GM21723 (cell line): Measurements from ENCODE around the gene OGFOD3.
"Not testable (repeated sequence)": the region's sequence is repeated elsewhere in the genome, so short reads cannot be mapped to it uniquely, and the experiment has no call there.

Experiments used
- ATAC-seq: cut with Tn5 transposase; IDR thresholded peaks from one replicate; pipeline ENCODE4 v1.9.1; 2021; ENCODE audit warnings: mild to moderate bottlenecking, moderate library complexity; ENCODE audit not compliant: unreplicated experiment

Gene OGFOD3

DNA sequence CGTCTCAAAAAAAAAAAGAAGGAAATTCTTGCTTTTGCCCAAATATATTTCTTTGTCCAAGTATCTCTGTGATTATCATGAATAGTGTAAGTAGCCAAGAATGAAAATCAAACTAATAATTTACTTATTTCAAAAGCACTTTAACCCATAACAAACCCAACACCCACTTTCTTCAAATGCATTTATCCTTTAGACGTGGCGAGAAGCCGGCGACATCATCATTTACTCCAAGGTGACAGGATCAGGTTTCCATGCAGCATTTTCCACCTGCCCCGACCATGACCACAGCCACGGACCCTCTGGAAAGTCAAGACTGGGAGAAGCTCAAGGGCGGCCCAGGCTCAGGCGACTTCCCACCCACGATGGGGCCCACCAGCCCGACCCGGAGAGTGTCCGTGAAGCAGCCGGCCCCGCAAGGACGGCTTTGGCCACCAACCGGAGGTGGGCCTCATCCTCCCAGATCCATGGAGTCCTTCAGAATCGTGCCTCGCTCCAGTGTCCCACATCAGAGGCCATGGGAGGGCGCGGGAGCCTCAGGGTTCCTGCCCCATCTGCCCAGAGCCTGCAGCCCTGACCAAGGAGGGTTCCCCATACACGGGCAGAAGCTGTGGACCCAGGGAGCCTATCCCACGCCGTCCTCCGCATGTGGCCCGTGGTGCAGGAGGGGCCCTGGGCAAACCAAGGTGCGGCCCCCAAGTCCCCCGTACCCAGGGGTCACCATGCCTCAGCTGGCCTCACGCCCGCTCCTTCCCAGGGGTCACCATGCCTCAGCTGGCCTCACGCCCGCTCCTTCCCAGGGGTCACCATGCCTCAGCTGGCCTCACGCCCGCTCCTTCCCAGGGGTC is 28.1 kb downstream of the OGFOD3 start:
- ATAC-seq = no peak

DNA sequence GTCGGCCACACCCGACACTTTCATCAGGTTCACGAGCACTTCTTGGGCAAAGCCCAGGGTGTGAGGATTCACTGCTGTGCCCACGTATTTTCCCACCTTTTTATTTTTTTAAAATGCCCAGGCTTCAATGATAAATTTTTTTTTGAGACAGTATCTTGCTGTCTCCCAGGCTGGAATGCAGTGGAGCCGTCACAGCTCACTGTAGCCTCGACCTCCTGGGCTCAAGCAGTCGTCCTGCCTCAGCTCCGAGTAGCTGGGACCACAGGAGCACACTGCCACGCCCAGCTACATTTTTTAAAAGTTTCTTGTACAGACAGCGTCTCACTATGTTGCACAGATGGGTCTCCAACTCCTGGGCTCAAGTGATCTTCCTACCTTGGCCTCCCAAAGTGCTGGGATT is 29.0 kb downstream of the OGFOD3 start:
- no peak for ATAC-seq

DNA sequence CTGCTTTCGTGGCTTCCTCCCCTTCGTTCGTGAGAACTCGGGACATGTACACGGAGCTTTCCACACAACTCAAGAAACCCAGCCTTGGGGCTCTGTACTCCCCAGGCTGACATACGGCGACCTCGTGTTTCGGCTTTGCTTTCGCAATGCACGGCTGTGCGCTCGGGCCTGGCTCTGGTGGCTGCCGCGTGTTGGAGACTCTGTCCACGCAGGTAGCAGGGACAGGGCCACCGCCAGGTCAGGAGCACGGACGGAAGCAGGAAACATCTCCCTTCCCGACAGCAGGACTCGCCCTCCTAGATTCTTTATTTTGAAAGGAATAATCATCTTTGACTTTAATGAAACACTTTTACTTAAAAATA is 29.5 kb downstream of the OGFOD3 start:
- ATAC-seq = no peak

DNA sequence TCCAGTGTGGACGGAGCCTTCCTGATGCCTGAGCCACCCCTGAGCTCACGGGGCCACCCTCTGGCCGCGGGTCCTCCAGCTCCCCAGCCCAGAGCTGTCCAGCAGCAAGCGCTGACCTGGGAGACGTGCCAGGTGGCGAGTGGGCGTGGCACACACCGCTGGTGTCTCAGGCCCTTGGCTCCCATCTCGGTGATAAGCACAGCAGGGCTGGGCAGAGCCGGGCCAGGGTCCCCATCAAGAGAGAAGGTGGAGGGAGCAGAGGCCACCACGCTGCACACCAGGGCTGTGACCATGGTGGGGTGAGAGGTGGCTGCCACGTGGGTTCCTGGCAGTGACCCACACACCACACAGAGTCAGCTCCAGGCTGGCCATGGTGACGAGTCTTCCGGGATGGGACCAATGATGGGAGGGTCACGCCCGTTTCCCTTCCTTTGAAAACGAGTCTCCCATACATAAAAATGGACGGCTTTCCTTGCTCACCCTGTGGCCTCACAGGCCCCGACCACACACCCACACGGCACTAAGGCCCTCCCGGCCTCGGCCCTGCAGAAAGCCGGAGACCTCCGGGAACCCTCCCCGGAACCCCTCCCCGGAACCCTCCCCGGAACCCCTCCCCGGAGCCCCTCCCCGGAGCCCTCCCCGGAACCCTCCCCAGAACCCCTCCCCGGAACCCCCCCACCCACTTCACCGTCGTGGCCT is 30.0 kb downstream of the OGFOD3 start:
- no peak for ATAC-seq

DNA sequence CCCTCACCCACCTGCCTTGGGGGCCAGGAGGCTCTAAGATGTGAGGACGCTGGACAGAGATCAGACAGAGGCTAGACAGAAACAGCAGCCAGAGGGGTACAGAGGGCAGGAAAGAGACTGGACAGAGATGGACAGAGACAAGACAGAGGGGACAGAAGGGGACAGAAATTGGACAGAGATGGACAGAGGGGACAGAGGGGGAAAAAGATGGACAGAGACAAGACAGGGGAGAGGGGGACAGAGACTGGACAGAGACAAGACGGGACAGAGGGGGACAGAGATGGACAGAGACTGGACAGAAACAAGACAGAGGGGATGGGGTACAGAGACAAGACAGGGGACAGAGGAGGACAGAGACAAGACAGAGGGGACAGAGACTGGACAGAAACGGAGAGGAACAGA is 30.7 kb downstream of the OGFOD3 start:
- no peak for ATAC-seq

DNA sequence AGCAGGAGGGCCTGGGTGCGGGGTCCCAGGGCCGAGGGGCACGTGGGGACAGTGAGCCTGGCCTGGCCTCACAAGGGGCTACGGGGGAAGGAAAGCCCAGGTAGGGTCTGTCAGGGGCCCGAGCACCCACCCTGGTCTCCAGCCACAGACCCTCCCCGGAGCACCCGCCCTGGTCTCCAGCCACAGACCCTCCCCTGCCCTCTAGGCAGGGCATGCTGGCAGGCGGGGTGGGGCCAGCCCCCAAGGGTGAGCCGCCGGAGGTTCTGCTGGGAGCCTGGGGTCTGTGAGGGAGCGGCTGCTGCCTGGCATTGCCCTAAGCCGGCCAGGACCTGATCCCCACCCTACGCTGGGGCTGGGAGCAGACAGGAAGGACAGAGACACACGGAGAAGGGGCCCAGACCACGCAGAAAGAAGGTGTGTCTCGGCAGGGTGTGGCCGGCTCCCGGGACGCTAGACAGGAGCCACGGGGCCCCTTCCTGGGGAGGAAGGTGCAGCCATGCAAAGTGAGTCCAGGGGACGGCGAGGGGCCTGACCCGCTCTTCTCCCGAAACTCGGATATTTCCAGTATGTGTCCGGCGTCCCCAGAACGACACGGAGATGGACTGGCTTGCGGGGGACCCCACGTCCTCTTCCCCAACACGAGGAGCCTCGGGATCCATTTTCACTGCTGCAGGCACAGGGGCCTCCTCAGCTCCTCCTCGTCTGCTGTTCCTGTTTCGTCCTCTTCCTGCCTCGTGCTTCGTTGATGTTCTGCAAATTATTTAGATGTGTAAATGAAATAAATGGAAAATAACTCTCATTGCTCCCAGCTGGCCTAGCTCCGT is 31.3 kb downstream of the OGFOD3 start:
- no peak for ATAC-seq

DNA sequence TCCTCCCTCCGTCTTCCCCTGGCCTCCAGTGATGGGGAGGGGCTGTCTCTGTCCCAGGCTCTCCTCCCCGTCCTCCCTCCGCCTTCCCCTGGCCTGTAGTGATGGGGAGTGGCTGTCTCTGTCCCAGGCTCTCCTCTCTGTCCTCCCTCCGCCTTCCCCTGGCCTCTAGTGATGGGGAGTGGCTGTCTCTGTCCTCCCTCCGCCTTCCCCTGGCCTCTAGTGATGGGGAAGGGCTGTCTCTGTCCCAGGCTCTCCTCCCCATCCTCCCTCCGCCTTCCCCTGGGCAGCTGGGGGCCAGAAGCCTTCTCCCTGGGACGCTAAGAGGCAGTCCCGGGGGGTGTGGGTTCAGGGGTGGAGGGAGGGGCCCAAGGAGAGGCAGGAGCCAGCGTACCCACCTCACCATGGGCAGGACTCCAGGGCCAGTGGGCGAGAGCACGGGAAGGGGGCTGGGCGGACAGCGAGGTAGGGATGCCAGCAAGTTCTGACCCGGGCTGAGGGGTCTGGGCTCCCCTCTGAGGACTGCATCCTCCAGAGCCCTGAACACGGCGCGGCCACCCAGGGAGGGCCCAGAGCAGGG is 32.0 kb downstream of the OGFOD3 start:
- ATAC-seq = no peak

DNA sequence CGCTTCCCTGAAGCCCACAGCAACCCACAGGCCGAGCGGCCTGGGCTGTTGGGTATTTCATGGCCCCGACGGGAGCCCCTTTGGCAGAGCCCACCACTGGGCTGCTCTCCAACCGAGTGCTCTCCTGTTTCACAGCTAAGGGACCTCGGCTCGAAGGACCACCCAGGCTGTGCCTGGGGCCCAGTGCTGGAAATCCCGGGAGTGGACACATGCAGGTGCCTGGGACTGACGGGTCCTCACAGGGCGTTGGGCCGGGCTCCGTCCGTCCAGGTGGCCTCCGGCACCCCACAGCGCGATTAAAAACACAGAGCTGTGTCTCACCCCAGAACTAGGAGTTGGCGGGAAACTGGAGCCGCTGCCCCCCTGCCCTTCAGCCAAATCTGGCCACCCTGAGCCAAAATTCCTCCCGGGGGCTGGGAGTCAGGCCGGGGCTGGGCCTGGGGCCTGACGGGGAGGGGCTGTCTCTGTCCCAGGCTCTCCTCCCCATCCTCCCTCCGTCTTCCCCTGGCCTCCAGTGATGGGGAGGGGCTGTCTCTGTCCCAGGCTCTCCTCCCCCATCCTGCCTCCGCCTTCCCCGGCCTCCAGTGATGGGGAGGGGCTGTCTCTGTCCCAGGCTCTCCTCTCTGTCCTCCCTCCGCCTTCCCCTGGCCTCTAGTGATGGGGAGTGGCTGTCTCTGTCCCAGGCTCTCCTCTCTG is 32.7 kb downstream of the OGFOD3 start:
- no peak for ATAC-seq

DNA sequence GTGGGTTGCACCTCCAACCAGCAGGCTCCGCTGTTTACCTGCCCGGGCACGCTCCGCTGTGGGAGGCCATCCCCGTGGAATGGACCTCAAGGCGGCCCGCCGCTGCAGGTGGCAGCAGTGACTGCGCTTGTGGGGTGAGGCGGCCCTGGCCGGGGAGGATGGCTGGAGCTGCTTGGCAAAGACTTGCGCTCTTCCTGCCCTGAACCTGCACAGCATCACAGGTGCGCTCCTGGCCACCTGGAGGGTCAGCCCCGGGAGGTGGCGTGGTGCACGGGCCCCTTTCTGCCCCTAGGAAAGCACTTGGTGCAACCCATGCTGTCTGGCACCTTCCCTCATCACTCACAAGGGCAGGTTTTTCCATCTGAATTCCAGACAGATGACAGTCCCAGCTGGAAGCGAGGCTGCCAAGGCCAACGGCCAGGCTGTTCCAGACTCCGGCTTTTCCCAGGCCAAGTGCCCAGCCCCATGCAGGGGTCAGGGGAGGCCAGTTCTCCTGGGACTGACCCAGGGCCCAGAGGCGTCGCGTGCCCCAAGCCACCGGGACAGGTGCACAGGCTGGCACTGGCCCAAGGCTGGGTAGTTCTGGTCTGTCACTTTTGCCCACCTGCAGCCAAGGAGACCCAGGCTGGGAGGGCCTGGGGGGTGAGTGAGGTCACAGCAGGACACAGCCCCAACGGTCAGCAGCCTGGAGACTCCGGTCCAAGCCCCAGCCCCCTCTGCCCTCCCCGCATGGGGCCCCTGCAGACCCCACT is 33.5 kb downstream of the OGFOD3 start:
- ATAC-seq = no peak

DNA sequence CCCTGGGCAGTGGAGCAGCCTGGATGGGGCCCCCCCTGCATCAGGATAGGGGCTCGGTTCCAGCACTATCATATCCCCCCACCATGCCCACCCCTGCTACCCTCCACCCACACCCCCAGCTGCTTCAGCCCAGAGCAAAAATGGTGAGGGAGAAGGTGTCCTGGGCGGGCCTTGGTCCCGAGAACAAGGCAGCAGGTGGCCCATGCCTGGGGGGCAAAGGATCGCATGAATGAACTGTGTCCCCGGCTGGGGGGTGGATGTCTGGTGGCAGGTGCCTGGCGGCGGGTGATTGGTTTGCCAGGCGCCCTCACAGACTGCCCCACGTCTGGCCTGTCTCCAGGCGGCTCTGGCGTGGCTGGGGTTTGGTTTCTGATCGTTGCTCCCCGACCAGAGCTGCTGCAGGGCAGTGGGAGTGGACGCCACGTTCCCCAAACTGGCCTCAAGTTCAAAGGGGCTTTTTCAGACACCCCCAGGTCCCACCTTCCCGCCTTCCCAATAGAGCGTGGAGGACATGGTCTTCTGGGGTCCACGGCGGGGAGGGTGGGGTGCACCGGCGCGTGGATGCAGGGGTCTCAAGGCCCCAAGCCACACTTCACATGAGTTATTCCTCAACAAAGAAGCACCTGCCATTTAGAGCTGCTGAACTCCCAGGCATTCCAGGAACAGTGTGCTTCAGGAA is 34.2 kb downstream of the OGFOD3 start:
- no peak for ATAC-seq

DNA sequence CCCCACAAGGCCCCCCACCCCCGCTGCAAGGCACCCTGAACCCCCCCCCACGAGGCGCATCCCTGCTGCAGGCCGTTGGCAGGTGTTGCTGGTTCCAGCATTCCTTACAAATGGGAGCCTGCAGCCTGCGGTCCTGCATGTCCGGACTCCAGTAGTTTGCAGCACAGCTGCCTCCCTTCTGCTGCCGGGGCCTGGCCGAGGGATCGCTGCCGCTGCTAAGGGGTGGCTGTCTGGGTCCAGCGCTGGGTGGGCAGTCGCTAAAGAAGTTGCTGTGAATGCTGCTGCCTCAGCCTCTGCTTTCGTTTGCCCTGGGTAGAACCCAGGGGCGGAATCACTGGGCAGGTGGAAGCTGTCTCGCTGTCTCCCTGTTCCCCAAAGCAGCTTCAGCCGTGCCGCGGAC is 35.0 kb downstream of the OGFOD3 start:
- no peak for ATAC-seq

DNA sequence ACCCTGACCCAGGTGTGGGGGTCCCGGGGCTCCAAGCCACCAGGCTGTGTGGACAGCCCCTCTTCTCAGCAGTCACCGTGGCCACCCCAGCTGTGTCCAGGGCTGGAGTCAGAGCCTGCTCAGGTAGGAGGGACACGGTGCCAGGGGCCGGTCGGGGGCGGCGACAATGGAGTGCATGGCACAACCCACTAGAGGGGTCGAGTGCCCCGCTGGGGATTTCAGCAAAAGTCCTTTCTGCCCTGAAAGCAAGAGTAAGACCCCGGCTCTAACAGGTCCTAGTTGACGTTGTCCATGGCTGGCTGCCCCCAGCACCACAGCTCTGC is 35.5 kb downstream of the OGFOD3 start:
- ATAC-seq = no peak

DNA sequence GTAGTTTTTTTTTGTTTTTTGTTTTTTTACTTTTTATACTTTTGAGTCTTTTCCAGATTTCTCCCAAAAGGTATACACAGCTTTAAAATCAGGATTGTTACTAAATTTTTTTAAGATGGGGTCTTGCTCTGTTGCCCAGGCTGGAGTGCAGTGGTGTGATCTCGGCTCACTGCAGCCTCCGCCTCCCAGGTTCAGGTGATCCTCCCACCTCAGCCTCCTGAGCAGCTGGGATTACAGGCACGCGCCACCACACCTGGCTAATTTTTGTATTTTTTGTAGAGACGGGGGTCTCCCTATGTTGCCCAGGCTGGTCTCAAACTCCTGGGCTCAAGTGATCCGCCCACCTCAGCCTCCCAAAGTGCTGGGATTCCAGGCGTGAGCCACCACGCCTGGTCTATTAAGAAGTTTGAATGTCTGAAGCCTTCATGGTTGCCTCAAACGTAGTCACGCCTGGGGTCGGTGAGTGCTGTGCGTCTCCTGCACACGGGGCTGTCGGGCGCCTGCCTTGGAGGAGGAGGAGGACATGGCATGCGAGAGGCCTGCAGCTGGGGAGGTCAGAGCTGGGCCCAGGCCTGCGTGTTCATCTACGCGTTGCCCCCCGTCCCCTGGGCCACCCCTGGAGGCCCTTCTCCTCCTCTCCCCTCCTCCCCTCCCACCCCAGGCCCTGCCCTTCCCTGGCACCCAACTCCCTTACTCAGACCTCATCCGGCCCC is 36.0 kb downstream of the OGFOD3 start:
- not testable (repeated sequence) for ATAC-seq

DNA sequence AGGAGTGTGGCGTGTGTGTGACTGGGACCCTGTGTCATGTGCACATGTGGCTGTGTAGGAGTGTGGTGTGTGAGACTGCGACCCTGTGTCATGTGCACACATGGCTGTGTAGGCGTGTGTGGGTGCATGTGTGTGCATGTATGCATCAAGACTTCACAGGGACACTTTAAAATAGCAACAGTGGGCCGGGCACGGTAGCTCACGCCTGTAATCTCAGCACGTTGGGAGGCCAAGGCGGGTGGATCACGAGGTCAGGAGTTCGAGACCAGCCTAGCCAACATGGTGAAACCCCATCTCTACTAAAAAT is 36.7 kb downstream of the OGFOD3 start:
- not testable (repeated sequence) for ATAC-seq

DNA sequence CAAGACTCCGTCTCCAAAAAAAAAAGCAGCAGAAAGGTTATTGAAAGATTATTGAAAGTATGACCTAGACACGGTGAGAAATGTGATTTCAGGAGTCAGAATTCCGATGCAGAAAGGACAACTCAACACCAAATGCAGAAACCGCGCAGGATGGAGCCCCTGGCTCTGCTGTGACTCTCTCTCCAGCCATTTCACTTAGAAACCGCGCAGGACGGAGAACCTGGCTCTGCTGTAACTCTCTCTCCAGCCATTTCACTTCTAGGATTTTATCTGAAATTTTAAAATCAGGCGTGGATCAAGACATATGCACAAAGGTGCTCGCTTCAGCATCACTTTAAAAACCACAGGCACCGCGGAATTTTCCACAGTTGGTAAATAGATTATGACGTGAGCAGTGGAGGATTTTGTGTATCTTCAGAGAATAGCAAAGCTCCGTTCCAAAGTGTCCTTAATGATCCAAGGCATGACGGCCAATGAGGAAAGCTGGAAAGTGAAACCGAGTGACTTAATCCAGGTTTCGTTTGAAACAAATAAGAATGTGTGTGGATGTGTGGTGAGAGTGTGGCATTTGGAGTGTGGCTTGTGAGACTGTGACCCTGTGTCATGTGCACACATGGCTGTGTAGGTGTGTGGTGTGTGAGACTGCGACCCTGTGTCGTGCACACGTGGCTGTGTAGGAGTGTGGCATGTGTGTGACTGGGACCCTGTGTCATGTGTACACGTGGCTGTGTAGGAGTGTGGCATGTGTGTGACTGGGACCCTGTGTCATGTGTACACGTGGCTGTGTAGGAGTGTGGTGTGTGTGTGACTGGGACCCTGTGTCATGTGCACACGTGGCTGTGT is 37.3 kb downstream of the OGFOD3 start:
- ATAC-seq = no peak

DNA sequence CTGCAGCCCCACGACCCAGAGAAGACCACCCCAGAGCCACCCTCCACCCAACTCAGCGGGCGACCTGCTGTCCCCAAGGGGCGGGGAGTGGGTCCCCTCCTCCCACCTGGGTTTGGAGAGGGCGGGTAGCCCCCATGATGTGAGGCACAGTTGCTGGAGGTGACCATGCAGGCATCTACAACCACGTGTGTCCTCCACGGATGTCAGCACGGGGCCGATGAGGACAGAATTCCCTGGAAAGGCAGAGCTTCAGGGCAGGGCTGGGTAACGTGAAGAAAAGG is 39.7 kb downstream of the OGFOD3 start:
- no peak for ATAC-seq

DNA sequence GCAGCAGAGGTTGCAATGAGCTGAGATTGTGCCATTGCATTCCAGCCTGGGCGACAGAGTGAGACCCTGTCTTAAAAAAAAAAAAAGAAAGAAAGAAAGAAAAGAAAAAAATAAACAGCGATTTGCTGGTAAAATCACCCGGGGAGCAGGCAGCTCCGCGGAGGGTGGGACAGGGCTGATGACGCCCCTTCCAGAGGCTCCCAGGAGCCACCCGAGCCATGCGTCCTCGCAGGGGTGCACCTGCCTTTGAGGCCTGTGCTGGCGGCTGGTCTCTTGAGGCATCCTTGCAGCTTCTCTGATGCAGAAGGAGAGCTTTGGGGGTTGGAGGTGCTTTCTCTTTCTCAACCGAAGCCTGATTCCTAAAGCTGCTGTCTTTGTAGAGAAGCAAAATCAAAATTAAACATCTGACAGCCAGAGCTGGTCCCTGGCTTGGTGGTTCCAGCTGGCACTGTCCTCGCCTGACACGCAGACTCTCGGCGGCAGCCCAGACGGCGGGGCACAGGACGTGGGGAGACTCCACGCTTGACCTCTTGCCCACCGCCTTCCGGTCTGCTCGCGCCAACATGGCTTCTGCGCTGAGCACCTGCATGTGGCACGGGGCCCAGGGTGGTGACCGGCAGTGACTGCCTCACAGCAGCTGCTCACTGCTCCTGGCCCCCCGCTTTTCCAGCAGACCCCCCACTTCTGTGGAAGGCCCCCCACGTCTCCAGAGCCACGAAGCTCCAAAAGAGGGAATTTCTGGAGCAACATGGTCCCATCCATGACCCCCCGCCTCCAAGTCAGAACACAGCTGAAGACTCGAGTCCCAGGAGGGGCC is 40.3 kb downstream of the OGFOD3 start:
- no peak for ATAC-seq

DNA sequence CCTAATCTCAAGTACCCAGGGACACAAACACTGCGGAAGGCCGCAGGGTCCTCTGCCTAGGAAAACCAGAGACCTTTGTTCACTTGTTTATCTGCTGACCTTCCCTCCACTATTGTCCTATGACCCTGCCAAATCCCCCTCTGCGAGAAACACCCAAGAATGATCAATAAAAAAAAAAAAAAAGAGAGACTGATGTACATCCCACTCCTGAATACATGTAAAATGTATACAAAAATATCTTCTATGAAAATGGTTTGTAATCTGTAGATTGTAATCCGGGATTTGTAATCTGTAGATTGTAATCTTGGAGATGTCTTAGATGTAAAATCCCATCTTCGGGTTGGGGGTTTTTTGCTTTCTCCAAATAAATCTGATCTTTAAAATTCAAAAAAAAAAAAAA is 41.1 kb downstream of the OGFOD3 start:
- ATAC-seq = not testable (repeated sequence)
